GM10847 (cell line): ENCODE results near the gene MTM1.

Source experiments
- POLR2A ChIP-seq: IDR thresholded peaks from 2 replicates; pipeline ENCODE4 v1.6.1; 2011; ENCODE audit not compliant: insufficient read length; ENCODE audit errors: extremely low read depth

The MTM1 gene

DNA sequence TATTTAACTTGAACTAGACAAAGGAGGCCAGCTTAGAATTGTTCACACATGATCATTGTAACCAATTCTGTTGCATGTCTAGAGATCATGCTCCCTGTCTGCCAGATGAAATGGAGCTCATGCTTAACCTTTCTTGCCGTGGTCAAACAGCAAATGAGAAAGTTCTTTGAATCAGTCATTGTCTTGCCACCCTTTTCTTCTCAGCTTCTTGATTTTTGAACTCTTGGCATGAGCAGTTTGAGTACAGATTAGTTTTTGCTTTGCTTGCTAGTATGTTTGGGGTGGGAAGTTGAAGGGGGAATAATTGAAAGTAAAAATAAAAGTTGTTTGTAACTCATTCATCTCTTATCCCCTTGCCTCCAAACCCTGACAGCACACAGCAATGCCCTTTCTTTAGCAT, 4.7 kb downstream of the MTM1 start:
- TF ChIP-seq POLR2A, result no peak

- no peak for TF ChIP-seq POLR2A
Measured at GRCh38 chrX:150573702-150574101, 5.3 kb downstream of the MTM1 start.

DNA sequence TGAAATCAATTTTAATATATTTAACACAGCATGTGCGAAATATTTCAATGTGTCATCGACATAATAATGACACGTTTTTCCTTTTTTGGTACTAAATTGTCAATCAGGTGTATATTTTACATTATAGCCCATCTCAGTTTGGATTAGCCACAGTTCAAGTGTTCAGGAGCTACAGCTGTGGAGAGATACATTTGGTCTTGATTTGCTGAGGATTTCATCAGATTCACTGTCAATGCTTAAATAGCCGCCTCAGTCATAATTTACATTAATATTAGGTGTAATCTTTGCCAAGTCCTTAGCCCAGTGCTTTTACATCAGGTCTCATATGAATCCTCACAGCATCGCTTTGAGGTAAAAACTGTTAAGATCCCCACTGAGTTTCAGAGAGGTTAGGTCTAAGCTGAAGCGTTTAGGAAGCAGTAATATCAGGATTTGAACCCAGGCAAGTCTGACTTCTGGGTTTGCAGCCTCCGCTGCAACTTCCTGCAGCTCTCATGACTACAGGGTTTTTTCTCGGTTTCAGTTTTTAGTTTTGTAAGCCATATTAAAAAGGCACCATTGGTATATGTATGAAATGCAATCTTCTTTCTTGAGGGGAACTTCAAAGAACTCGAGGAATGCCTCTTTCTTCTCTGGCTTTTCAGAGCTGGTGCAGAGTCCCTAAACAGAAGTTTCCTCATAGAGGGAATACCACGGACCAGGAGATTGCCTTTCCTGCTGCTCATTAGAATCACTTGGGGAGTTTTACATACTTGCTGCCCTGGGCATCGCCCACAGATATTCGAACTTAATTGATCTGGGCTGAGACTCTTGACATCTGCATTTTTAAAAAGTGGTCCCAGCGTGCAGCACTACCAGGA, 6.4 kb downstream of the MTM1 start:
- no peak for TF ChIP-seq POLR2A

- no peak for TF ChIP-seq POLR2A
Measured at GRCh38 chrX:150575419-150575814, 7.0 kb downstream of the MTM1 start.

- TF ChIP-seq POLR2A, result no peak
Measured at GRCh38 chrX:150577174-150577573, 8.8 kb downstream of the MTM1 start.

DNA sequence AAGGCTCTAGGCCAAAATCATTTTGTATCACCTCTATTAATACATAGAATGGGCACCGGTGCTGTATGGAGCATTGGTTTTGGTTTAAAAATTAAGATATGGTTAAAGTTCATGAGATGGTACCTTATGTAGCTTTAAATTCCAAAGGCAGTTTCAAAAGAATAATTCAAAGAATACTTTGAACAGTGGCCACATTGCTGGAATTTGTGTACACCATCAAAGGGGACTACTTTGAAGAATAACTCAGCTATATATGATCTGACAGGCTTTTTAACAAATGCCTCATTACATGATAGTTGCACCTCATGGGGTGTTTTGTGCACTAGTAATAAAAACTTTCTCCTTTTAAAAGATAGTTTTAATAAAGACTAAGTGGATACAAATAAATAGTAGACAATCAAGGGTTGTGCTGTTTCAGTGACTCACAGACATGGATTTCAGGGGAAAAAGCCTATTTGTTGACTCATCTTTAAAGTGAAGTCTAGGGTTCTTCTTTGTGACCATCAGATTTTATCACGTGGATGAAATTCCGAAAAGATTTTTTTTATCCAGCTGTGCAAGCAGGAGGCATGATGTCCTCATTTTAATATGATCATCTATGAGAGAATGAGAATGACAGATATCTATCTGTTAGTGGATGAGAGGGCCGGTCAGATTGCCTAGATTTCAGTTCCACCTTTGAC, 12.8 kb downstream of the MTM1 start:
- no peak for TF ChIP-seq POLR2A

DNA sequence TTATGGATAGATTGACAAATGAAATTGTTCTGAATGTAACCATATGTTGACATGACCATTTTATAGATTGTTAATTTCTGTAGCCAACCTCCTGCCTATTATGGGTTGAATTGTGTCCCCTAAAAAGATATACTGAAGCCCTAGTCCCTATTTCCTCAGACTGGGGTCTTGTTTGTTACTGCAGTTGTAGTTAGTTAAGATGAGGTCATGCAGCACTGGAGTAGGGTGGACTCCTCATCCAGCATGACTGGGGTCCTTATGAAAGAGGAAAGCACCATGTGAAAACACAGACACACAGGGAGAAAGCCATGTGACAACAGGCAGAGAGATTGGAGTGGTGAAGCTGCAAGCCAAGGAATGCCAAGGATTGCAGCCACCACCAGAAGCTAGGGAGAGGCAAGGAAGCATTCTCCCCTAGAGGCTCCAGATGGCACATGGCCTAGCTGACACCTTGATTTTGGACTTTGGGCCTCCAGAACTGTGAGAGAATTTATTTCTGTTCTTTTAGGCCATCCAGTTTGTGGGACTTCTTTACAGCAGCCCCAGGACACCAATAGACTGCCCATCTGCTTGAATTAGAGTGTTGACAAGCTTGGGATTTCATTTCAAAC, 14.0 kb downstream of the MTM1 start:
- no peak for TF ChIP-seq POLR2A

- no peak for TF ChIP-seq POLR2A
Measured at GRCh38 chrX:150587585-150588503, 19.4 kb downstream of the MTM1 start.

GRCh38 chrX:150594584-150594983, 26.2 kb downstream of the MTM1 start:
- no peak for TF ChIP-seq POLR2A

DNA sequence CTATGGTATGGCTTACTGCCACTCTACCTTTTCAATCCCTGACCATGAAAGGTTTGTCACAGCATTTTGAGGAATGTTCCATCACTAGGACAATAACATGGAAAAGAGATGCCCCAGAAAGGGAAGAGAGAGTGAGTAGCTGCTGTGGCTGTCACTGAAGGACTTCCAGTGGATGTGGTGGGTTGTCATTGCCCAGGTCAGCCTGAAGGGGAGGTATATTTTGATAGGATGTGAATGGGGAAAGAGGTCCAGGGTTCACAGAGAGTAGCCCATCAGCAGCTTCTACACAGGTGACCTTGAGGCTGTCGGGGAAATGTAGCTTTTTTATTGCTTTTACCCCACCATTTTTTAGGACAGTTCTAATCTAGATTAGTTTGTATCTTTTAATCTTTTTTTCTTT, 30.8 kb downstream of the MTM1 start:
- TF ChIP-seq POLR2A, result no peak

GRCh38 chrX:150602296-150602695, 33.9 kb downstream of the MTM1 start:
- TF ChIP-seq POLR2A, result no peak

DNA sequence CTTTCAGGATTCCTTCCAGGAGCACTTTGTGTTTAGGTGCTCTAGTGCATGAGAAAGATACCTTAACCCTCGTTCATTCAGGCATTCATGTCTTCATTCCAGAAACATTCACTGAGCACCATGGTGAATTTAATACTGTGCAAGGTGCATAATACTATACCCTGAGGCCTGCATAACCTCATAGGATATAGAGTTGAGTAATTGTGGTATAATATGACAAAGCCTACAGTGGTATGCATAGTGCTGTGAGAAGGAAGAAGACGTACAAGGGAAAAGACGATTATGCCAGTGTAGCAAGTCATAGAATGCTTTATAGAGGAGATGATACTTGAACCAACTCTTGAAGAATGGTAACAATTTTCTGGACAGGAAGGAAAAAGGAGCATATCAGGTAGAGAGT, 34.3 kb downstream of the MTM1 start:
- TF ChIP-seq POLR2A, result no peak

- TF ChIP-seq POLR2A, result no peak
Measured at GRCh38 chrX:150605603-150606002, 37.2 kb downstream of the MTM1 start.

- TF ChIP-seq POLR2A, result no peak
Measured at GRCh38 chrX:150607201-150607600, 38.8 kb downstream of the MTM1 start.

DNA sequence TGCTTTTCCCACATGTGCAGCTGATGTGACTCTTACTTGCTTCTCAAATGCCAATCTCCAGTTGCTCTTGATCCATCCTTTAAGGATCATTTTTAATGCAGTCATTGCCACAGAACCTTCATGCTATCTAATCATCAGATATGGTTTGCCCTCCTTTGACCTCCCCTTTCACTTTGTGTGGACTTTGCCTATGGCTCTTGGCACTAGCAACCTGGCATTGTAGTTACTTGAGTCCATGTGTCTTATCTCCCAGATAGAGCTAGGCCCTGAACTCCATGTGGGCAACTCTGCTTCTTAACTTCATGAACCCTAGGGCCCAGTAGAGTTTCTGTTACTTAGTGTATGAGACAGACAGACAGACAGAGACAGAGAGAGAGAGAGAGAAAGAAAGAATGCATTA, 41.6 kb downstream of the MTM1 start:
- no peak for TF ChIP-seq POLR2A
